Ovary (tissue), 3 donors: ENCODE data around the gene SREBF1.

Experiments used
- POLR2A ChIP-seq: fragments of 450-650 bp; IDR thresholded peaks from one replicate; pipeline ENCODE4 v1.6.1; 2017; ENCODE audit warnings: antibody characterized with exemption, mild to moderate bottlenecking, moderate library complexity
- TF ChIP-seq, protein P1 (sequence below), 3 donors: fragments of 450-650 bp in 2 of 3; fragments of 200-600 bp in 1 of 3; IDR thresholded peaks; one replicate each; pipeline versions ENCODE4 v1.5.1 to v1.8.0; 2016 to 2022; ENCODE audit warnings: antibody characterized with exemption in 3 of 3, mild to moderate bottlenecking in 1 of 3
- donor health status: DM: no; HTN: no; CAD: no.

DNA sequence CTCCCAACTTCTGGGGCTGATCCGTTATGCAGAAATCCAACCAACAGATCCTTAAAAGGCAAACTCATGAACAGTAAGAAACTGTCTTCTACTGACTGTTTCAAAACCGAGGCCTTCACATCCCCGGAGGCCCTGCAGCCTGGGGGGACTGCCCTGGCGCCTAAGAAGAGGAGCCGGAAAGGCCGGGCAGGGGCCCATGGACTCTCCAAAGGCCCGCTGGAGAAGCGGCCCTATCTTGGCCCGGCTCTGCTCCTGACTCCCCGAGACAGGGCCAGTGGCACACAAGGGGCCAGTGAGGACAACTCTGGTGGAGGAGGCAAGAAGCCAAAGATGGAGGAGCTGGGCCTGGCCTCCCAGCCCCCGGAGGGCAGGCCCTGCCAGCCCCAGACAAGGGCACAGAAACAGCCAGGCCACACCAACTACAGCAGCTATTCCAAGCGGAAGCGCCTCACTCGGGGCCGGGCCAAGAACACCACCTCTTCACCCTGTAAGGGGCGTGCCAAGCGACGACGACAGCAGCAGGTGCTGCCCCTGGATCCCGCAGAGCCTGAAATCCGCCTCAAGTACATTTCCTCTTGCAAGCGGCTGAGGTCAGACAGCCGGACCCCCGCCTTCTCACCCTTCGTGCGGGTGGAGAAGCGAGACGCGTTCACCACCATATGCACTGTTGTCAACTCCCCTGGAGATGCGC lies 39.5 kb downstream of the SREBF1 start:
- no peak for TF ChIP-seq POLR2A
- TF ChIP-seq, protein P1, sequence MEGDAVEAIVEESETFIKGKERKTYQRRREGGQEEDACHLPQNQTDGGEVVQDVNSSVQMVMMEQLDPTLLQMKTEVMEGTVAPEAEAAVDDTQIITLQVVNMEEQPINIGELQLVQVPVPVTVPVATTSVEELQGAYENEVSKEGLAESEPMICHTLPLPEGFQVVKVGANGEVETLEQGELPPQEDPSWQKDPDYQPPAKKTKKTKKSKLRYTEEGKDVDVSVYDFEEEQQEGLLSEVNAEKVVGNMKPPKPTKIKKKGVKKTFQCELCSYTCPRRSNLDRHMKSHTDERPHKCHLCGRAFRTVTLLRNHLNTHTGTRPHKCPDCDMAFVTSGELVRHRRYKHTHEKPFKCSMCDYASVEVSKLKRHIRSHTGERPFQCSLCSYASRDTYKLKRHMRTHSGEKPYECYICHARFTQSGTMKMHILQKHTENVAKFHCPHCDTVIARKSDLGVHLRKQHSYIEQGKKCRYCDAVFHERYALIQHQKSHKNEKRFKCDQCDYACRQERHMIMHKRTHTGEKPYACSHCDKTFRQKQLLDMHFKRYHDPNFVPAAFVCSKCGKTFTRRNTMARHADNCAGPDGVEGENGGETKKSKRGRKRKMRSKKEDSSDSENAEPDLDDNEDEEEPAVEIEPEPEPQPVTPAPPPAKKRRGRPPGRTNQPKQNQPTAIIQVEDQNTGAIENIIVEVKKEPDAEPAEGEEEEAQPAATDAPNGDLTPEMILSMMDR (IDR thresholded peaks at IDR 0.05): no peak
